Effector memory CD8-positive, alpha-beta T cell (primary cell): ENCODE measurements around the gene LRP4.

Experiments used
- ATAC-seq: fragments of 150-1000 bp; cut with Tn5 transposase; replicated peaks from 2 replicates; pipeline ENCODE4 v1.10.0; 2021; ENCODE audit warnings: mild to moderate bottlenecking, moderate library complexity
- DNase-seq, 3 experiments: peaks; one replicate each; pipeline ENCODE4 v3.0.0; 2021
- H3K27ac Mint-ChIP-seq, 2 donors: one replicate each; pipeline ENCODE4 v1.8.0; 2022; ENCODE audit warnings: mild to moderate bottlenecking in 2 of 2, mixed read lengths in 2 of 2, moderate library complexity in 2 of 2
- H3K27me3 Mint-ChIP-seq, 2 donors: one replicate each; pipeline ENCODE4 v1.8.0; 2022; ENCODE audit warnings: mixed read lengths in 2 of 2
- H3K36me3 Mint-ChIP-seq: one replicate; pipeline ENCODE4 v1.8.0; 2022; ENCODE audit warnings: mild to moderate bottlenecking, moderate library complexity, mixed read lengths; ENCODE audit not compliant: insufficient read depth
- H3K4me1 Mint-ChIP-seq, 2 donors: one replicate each; pipeline ENCODE4 v1.8.0; 2022; ENCODE audit warnings: low read depth in 2 of 2, mixed read lengths in 2 of 2
- H3K4me3 Mint-ChIP-seq, 2 donors: one replicate each; pipeline ENCODE4 v1.8.0; 2022; ENCODE audit warnings: mild to moderate bottlenecking in 2 of 2, mixed read lengths in 2 of 2, moderate library complexity in 2 of 2
- H3K9me3 Mint-ChIP-seq, 2 donors: one replicate each; pipeline ENCODE4 v1.8.0; 2022; ENCODE audit warnings: mixed read lengths in 2 of 2

LRP4 gene

DNA sequence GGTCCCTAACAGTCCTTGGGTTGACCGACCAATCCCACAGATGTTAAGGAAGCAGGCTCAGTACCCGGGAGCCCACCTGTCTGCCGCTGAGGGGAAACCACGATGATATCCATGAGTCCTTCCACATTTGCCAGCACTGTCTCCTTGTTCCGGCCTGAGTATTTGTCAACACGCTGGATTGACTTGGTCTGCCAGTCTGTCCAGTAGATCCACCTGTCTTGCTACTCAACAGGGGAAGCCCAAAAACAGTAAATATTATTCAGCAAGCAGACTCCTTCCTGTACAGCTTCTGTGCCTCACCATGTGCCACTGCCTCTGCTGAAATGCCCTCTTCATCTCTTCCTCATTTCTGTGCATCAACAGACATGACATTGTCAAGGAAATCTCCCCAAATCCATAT lies 49.4 kb downstream of the LRP4 start:
- no peak overlapping the region for H3K27ac Mint-ChIP-seq
- ATAC-seq = no peak
- peaks cover 25 to 64% of the 10 kb centered on the region in 2 donors for H3K27me3 Mint-ChIP-seq
- H3K36me3 Mint-ChIP-seq = no peaks in the 10 kb centered on the region
- H3K4me3 Mint-ChIP-seq = no peak overlapping the region
- no peaks in the 10 kb centered on the region for H3K4me1 Mint-ChIP-seq
- no peaks in the 10 kb centered on the region for H3K9me3 Mint-ChIP-seq
- DNase-seq = no peak

GRCh38 chr11:46865340-46865739 lies 53.0 kb downstream of the LRP4 start:
- no peak for DNase-seq
- ATAC-seq = no peak
- H3K9me3 Mint-ChIP-seq = no peaks in the 10 kb centered on the region
- no peak overlapping the region for H3K4me3 Mint-ChIP-seq
- H3K36me3 Mint-ChIP-seq = no peaks in the 10 kb centered on the region
- H3K27me3 Mint-ChIP-seq = peaks cover 6 to 62% of the 10 kb centered on the region in 2 donors
- no peak overlapping the region for H3K27ac Mint-ChIP-seq
- H3K4me1 Mint-ChIP-seq = no peaks in the 10 kb centered on the region

DNA sequence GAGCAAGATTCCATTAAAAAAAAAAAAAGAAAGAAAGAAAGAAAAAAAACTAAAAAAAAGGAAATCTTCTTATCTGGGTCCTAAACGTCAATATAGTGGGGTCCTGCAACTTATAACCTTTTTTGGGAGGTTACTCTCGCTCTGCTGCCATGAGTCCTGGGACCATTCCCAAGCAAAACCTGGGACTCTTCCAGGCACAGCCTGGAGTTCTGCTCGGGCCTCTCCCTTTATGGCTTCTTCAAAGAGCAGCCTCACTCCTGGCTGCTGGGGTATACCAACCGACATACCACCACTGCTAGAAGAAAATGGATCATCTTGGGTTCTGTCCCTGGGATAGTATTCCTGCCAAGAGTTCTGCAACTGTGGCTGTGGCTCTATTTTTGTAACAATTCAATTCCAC lies 58.1 kb downstream of the LRP4 start:
- ATAC-seq (no peak), DNase-seq (no peak)
- no peaks in the 10 kb centered on the region for H3K9me3 Mint-ChIP-seq
- no peaks in the 10 kb centered on the region for H3K36me3 Mint-ChIP-seq
- H3K4me1 Mint-ChIP-seq = no peaks in the 10 kb centered on the region
- no peak overlapping the region for H3K4me3 Mint-ChIP-seq
- no peak overlapping the region for H3K27ac Mint-ChIP-seq
- H3K27me3 Mint-ChIP-seq = peaks cover 0 to 56% of the 10 kb centered on the region in 2 donors

- DNase-seq (no peak), ATAC-seq (no peak)
- no peak overlapping the region for H3K27ac Mint-ChIP-seq
- no peaks in the 10 kb centered on the region for H3K4me1 Mint-ChIP-seq
- no peaks in the 10 kb centered on the region for H3K36me3 Mint-ChIP-seq
- H3K4me3 Mint-ChIP-seq = no peak overlapping the region
- peaks cover 0 to 45% of the 10 kb centered on the region in 2 donors for H3K27me3 Mint-ChIP-seq
- no peaks in the 10 kb centered on the region for H3K9me3 Mint-ChIP-seq
These were observed 59.3 kb downstream of the LRP4 start for GRCh38 chr11:46858920-46859546.

DNA sequence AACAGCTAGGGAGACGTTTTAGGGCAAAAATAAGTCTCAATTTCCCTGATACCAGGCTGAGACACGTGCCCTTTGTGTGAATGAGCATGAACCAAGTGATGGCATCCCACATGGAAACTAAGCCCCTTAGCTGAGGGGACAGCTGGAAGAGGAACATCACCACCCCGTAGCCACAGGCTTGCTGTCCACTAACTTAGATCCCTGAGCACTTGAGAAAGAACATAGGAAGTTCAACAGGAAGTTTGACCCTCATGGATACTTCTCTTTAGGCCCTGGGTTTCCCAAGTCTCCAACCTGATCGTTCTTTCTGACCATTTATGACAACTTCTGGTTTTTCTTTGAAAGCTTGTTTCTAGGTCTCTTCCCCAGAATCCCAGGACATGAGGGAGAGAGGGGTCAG lies 60.7 kb downstream of the LRP4 start:
- no peak for ATAC-seq
- Mint-ChIP-seq H3K27me3 (peaks cover 0 to 39% of the 10 kb centered on the region in 2 donors), H3K4me1 (no peaks in the 10 kb centered on the region), H3K9me3 (no peaks in the 10 kb centered on the region), H3K27ac (no peak overlapping the region), H3K4me3 (no peak overlapping the region), H3K36me3 (no peaks in the 10 kb centered on the region)
- no peak for DNase-seq

DNA sequence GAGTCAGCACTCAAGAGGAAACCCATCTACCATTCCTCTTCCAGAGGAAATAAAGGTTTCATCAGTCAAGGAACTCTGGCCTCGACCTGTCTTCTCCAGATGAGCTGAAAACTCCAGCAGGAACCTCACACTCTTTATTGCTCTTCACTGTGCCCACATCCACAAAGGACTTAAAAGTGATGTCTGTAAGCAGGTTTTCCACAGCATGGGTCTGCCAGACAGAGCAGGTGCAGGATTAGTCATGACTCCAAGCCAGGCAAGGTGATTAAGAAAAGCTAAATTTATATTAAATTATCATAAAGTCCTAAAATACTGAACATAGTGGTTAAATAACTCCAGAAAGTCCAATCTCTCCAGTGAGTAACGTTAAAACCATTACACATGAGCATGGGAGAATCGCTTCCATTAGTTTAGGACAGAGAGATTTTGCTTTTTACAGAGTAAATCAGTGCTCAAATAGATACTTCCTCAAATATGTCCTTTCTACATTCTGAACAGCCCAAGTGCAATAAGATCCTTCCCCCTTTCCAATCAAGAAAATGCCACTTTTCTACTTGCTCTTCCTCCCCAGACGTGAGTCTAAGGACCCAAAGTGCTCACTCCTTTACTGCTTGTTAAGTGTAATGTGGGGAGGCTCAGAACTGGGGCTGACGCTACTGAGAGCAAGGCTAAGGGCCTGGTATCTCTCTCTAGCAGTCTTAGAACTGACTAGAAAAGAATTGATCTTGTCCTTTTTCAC lies 61.6 kb downstream of the LRP4 start:
- no peak for DNase-seq
- Mint-ChIP-seq H3K9me3 (no peaks in the 10 kb centered on the region), H3K4me1 (no peaks in the 10 kb centered on the region), H3K27ac (no peak overlapping the region), H3K27me3 (peaks cover 0 to 31% of the 10 kb centered on the region in 2 donors), H3K4me3 (no peak overlapping the region), H3K36me3 (no peaks in the 10 kb centered on the region)
- no peak for ATAC-seq

- peaks cover 0 to 28% of the 10 kb centered on the region in 2 donors for H3K27me3 Mint-ChIP-seq
- no peaks in the 10 kb centered on the region for H3K4me1 Mint-ChIP-seq
- no peaks in the 10 kb centered on the region for H3K9me3 Mint-ChIP-seq
- no peaks in the 10 kb centered on the region for H3K36me3 Mint-ChIP-seq
- DNase-seq (no peak), ATAC-seq (no peak)
- no peak overlapping the region for H3K27ac Mint-ChIP-seq
- no peak overlapping the region for H3K4me3 Mint-ChIP-seq
These were observed 62.5 kb downstream of the LRP4 start for GRCh38 chr11:46855863-46856262.

DNA sequence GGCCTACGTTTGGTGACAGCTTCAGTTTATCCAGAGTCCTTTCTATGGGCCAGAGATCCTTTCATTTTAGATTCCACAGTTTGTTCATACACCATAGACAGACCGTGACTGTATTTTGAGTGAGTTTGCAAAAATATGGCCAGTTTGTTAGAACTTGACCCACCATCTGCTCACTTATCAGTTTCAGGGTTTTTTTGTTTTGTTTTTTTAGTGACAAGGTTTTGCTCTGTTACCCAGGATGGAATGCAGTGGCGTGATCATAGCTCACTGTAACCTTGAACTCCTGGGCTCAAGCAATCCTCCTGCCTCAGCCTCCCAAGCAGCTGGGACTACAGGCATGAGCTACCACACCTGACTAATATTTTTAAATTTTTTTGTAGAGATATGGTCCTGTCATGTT lies 63.2 kb downstream of the LRP4 start:
- no peak overlapping the region for H3K4me3 Mint-ChIP-seq
- no peaks in the 10 kb centered on the region for H3K36me3 Mint-ChIP-seq
- ATAC-seq = no peak
- H3K27me3 Mint-ChIP-seq = peaks cover 0 to 21% of the 10 kb centered on the region in 2 donors
- no peaks in the 10 kb centered on the region for H3K9me3 Mint-ChIP-seq
- no peak overlapping the region for H3K27ac Mint-ChIP-seq
- no peak for DNase-seq
- no peaks in the 10 kb centered on the region for H3K4me1 Mint-ChIP-seq

GRCh38 chr11:46850829-46851380 lies 67.4 kb downstream of the LRP4 start:
- DNase-seq = no peak
- Mint-ChIP-seq H3K4me1 (peaks cover 6 to 8% of the 10 kb centered on the region in 2 donors), H3K4me3 (no peak overlapping the region), H3K9me3 (no peaks in the 10 kb centered on the region), H3K27me3 (no peaks in the 10 kb centered on the region), H3K27ac (no peak overlapping the region), H3K36me3 (peaks cover 5% of the 10 kb centered on the region)
- ATAC-seq = no peak

- peaks cover 13% of the 10 kb centered on the region for H3K36me3 Mint-ChIP-seq
- H3K9me3 Mint-ChIP-seq = no peaks in the 10 kb centered on the region
- ATAC-seq (no peak), DNase-seq (no peak)
- no peaks in the 10 kb centered on the region for H3K27me3 Mint-ChIP-seq
- H3K4me1 Mint-ChIP-seq = peaks cover 12 to 15% of the 10 kb centered on the region in 2 donors
- H3K27ac Mint-ChIP-seq = no peak overlapping the region
- no peak overlapping the region for H3K4me3 Mint-ChIP-seq
These were observed 68.7 kb downstream of the LRP4 start for GRCh38 chr11:46849631-46850030.

GRCh38 chr11:46846510-46846830 lies 71.9 kb downstream of the LRP4 start:
- DNase-seq (no peak), ATAC-seq (no peak)
- Mint-ChIP-seq H3K4me1 (peaks cover 29 to 40% of the 10 kb centered on the region in 2 donors), H3K9me3 (no peaks in the 10 kb centered on the region), H3K27ac (peak overlapping the region; percentile 91 to 94), H3K4me3 (peak overlapping the region; percentile 97 to 98), H3K27me3 (no peaks in the 10 kb centered on the region), H3K36me3 (peaks cover 15% of the 10 kb centered on the region)

DNA sequence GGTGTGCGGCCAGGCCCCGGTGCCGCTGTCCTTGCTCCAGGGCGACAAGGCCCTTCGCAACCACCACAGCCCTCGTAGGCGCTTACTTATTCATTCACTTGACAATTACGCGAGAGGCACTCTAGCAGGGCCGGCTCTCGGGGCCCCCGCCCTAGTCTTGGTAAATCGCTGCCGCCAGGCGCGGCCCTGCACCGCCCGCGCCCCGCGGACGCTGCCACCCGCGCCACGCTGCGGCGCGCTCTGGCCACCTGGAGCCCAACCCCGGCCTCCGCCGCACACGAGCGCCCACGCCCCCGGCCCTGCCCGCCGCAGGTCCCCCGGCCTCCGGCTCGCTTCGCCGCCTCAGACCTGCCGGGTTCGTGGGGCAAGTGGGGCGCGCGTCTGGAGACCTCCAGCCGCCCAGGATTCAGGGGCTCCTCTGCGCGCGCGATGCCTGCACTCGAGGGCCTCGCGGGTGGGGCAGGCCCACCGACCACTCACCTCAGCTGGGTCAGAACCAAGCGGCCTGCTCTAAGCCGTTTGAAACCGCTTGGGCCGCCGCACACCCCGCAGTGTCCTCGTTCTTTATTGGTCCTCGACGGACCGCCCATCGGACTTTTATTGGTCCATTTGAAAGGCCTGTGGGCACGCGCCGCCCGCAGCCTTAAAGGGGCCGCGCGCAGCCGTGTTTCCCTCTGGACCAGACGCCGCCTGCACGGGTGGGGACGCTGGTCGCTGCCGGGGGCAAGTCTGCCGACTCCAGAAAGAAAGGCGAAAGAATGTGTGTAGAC lies 72.4 kb downstream of the LRP4 start, which contains the start of gene CKAP5:
Gene CKAP5, minus strand, starts transcription at position 541 of the 770 bp plus-strand sequence. CDS start 25,049 bp downstream, outside the sequence.
- Mint-ChIP-seq H3K36me3 (peaks cover 19% of the 10 kb centered on the region), H3K4me3 (peak within 1 kb of the TSS; percentile 97 to 98), H3K9me3 (no peaks in the 10 kb centered on the region), H3K27me3 (no peaks in the 10 kb centered on the region), H3K27ac (peak within 1 kb of the TSS; percentile 91 to 94), H3K4me1 (peaks cover 29 to 40% of the 10 kb centered on the region in 2 donors)
- ATAC-seq = peak; percentile 92
- DNase-seq = peak; percentile 79 to 82 (median 79)

- ATAC-seq (peak; percentile 21), DNase-seq (no peak)
- Mint-ChIP-seq H3K9me3 (no peaks in the 10 kb centered on the region), H3K27ac (peak overlapping the region; percentile 91 to 94), H3K36me3 (peaks cover 19% of the 10 kb centered on the region), H3K4me3 (peak overlapping the region; percentile 87 to 98), H3K4me1 (peaks cover 29 to 40% of the 10 kb centered on the region in 2 donors), H3K27me3 (no peaks in the 10 kb centered on the region)
These were observed 73.0 kb downstream of the LRP4 start for GRCh38 chr11:46845440-46845739.
